ENCODE results near the gene SPRED2.

Gene SPRED2

DNA sequence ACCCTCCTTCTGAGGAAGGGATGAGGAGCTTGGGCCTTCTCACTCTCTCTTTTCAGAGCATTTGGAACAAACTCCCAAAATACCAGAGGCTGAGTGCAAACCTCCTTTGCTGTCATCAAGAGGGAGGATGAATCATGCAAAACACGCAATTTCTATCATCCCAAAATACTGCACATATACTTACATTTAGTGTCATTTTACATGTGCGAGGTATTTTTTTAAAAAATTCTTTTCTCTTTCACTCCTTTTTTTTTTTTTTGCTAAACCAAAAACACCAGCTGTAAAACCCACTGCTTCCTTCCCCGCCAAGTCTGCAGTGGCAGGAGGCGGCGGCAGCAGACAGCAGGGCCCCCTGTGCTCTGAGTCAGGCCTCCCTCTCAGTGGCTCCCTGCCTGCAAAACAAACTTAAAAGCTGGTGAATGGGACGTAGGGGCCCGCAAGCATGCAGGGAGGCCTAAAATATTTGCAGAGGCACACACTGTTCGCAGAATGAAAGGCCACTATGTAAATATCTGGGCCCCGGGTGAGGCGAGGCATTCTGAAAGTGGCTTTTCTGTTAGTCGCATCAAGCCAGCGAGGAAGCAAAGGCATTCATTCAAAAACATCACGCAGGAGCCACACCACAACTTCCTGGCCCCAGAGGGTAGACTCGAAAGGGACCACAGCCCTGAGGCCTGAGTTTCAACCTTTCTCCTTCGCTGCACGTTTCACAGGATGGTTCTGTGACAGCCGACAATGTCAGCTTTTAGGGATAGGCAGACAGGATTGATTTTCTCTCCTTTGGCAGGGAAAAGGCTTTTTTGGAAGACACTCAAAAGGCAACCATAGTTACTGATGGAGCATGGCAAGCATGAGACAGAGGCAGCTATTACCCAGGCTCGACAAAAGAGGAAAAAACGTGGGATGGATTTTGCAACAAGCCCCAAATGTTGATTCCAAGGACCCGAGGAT, 131.4 kb downstream of the SPRED2 start:
- peak; percentile 74 for DNase-seq (ENCODE audit: insufficient read length)
- TF ChIP-seq TAF1 (IDR thresholded peaks at IDR 0.05; ENCODE audit: borderline replicate concordance, low read depth, low read length): no peak
- 0 out of 2 replicates have a peak, but pooled peaks have one; percentile 35 for TF ChIP-seq POLR2A (IDR thresholded peaks at IDR 0.05; ENCODE audit: low read depth, low read length)
- FAIRE-seq: peak; percentile 84

DNA sequence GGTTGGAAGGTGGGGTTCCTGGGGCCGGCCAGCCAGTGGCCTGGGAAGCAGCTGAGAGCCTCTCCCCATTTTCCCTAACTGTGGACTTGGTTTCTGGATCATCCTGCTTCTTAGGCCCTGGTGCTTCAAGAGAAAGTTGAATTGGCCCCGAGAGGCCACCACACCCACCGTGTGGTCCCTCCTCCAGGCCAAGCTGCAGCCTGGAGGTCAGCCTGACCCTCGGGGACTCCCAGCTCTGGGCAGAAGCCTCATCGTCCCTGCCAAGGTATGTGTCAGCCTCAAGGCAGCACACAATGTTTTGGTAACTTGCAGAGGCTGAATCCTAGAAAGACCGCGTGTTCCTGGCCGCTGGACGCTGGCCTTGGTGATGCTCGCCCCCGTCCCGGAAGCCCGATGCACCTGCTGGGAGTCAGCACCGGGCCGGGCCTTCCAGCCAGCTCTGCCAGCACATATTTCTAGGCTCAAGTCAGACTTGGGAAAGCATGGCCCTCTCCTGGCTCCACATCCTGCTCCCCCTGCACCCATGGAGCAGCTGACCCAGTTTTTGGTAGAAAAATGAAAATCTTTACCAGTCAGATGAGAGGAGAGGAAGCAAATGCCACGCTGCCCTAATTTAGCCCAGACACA, 132.2 kb downstream of the SPRED2 start:
- no peak for FAIRE-seq
- no peak for DNase-seq (ENCODE audit: insufficient read length)
- no peak for TF ChIP-seq TAF1 (IDR thresholded peaks at IDR 0.05; ENCODE audit: borderline replicate concordance, low read depth, low read length)
- no peak for TF ChIP-seq POLR2A (IDR thresholded peaks at IDR 0.05; ENCODE audit: low read depth, low read length)
- TF ChIP-seq POLR2AphosphoS5 (IDR thresholded peaks at IDR 0.05; ENCODE audit: low read depth, low read length): no peak

DNA sequence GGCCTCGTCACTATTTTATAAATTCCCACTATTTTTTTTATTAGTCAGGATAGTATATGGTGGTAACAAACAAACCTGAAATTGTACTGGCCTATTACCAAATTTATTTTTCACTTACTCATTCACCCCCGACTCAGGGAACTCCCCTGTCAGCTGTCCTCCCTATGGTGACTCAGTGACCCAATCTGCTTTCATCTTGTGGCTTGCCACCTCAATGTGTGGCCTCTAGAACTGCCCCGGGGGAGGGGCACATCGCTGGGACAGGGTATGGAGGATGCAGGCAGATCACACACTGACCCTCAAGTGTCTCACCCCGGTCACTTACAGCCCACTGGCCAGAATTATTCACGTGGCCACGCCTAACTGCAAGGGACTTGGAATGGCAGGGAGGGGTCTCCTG, 133.2 kb downstream of the SPRED2 start:
- TF ChIP-seq POLR2A (IDR thresholded peaks at IDR 0.05; ENCODE audit: low read depth, low read length): no peak
- no peak for TF ChIP-seq POLR2AphosphoS5 (IDR thresholded peaks at IDR 0.05; ENCODE audit: low read depth, low read length)
- no peak for TF ChIP-seq TAF1 (IDR thresholded peaks at IDR 0.05; ENCODE audit: borderline replicate concordance, low read depth, low read length)
- DNase-seq (ENCODE audit: insufficient read length): no peak
- FAIRE-seq: no peak

DNA sequence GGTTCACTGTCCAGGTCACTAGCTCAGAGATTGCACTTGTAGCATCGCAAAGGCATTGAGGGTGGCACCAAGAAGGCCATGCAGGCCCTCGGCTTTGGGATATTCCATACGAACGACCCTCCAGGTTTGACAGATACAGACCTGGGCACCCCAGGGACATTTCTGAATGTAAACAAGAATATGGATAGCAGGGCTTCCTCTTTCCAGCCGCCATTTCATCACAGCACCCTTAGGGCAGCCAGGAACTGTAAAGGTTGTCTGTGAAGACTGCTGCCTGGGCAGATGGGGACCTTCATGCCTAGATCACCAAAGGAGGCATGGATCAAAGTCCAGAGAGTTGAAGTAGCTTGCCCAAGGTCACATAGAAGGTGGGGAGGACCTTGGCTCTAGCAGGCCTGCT, 134.3 kb downstream of the SPRED2 start:
- FAIRE-seq (no peak), DNase-seq (ENCODE audit: insufficient read length) (no peak)
- TF ChIP-seq POLR2AphosphoS5 (IDR thresholded peaks at IDR 0.05; ENCODE audit: low read depth, low read length): no peak
- TF ChIP-seq TAF1 (IDR thresholded peaks at IDR 0.05; ENCODE audit: borderline replicate concordance, low read depth, low read length): no peak
- no peak for TF ChIP-seq POLR2A (IDR thresholded peaks at IDR 0.05; ENCODE audit: low read depth, low read length)

DNA sequence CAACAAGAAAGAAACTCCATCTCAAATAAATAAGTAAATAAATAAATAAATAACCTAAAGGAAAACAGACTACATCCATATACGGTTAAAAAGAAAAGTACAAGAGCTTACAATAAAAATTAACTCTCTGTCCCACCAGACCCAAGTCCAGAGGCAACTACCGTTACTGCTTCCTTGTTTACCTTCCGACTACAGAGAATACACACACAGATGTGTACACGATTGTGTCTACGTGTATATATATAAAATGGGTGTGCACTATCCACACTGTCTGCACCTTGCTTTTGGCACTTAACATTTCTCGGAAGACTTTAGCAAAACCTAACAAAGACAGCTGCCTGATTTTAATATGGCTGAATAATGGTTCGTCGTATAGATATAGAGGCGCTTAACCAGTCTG, 134.9 kb downstream of the SPRED2 start:
- no peak for TF ChIP-seq TAF1 (IDR thresholded peaks at IDR 0.05; ENCODE audit: borderline replicate concordance, low read depth, low read length)
- TF ChIP-seq POLR2AphosphoS5 (IDR thresholded peaks at IDR 0.05; ENCODE audit: low read depth, low read length): no peak
- no peak for TF ChIP-seq POLR2A (IDR thresholded peaks at IDR 0.05; ENCODE audit: low read depth, low read length)
- FAIRE-seq (no peak), DNase-seq (ENCODE audit: insufficient read length) (no peak)

DNA sequence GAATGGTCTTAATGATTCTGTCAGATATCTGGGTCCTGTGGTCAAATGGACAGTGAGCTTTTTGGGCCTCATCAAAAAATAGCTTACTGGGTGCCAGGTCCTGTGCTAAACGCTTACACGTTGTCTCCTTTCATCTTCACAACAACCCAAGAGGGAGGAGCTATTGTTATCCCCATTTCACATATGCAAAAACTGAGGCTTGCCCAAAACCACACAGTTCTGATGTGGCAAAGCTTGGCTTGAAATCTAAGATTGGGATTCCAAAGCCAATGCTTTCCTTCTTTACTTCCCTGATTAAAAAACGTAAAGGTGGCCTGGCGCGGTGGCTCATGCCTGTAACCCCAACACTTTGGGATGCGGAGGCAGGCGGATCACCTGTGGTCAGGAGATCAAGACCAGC, 135.4 kb downstream of the SPRED2 start:
- TF ChIP-seq POLR2A (IDR thresholded peaks at IDR 0.05; ENCODE audit: low read depth, low read length): no peak
- TF ChIP-seq POLR2AphosphoS5 (IDR thresholded peaks at IDR 0.05; ENCODE audit: low read depth, low read length): no peak
- TF ChIP-seq TAF1 (IDR thresholded peaks at IDR 0.05; ENCODE audit: borderline replicate concordance, low read depth, low read length): no peak
- DNase-seq (ENCODE audit: insufficient read length) (no peak), FAIRE-seq (no peak)

DNA sequence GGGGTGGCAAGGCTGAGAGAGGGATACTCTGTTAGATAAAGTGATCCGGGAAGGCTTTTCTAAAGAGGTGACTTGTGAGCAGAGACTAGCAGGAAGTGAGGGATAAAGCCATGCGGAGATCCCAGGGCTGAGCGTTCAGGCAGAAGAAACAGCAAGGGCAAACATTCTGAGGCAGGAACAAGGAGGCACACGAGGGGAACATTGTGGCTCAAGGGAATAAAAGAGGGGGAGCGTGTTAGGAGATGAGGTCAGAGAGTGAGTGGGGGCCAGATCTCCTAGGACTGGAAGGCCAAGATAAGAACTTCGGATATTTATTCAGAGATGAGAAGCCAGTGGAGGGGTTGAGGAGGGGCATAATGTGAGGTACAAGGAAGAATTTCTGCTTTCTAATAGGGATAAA, 137.7 kb downstream of the SPRED2 start:
- DNase-seq (ENCODE audit: insufficient read length) (no peak), FAIRE-seq (no peak)
- TF ChIP-seq POLR2A (IDR thresholded peaks at IDR 0.05; ENCODE audit: low read depth, low read length): no peak

DNA sequence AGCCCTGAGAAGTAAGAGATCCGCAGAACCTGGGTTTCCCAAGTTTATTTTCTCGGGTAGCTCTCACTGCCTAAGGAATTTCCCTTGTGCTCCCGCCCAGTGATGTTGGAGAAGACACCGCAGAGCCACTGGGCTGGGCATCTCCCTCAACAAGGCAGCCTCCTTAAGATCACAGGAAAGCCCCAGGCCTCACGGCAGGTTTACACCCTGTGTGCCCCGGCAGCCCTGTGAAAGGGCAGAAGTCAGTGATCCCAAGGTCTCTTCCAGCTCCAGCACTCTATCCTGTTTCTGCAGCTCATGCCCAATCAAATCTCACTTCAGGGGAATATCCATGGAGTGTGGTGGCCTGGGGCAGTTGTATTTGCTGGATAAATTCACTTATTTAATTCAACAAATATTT, 138.3 kb downstream of the SPRED2 start:
- FAIRE-seq (no peak), DNase-seq (ENCODE audit: insufficient read length) (no peak)
- no peak for TF ChIP-seq TAF1 (IDR thresholded peaks at IDR 0.05; ENCODE audit: borderline replicate concordance, low read depth, low read length)
- no peak for TF ChIP-seq POLR2AphosphoS5 (IDR thresholded peaks at IDR 0.05; ENCODE audit: low read depth, low read length)
- no peak for TF ChIP-seq POLR2A (IDR thresholded peaks at IDR 0.05; ENCODE audit: low read depth, low read length)

DNA sequence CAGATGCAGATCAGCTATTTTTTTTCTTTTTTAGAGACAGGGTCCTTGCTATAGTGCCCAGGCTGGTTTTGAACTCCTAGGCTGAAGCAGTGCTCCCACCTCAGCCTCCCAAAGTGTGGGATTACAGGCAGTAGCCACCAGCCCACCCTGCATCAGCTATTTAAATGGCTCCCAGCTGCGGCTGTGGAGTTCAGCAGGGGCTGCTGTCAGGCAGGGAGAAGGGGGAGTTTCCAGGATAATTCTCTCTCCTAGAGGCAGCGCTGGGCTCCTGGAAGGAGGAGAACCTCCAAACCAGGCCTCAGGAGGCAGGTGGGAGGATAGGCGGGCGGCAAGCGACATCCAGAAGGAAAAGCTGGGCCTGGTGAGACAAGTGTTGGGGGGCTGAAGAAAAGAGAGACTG, 139.0 kb downstream of the SPRED2 start:
- DNase-seq (ENCODE audit: insufficient read length) (no peak), FAIRE-seq (no peak)
- no peak for TF ChIP-seq POLR2AphosphoS5 (IDR thresholded peaks at IDR 0.05; ENCODE audit: low read depth, low read length)
- TF ChIP-seq TAF1 (IDR thresholded peaks at IDR 0.05; ENCODE audit: borderline replicate concordance, low read depth, low read length): no peak
- TF ChIP-seq POLR2A (IDR thresholded peaks at IDR 0.05; ENCODE audit: low read depth, low read length): no peak

DNA sequence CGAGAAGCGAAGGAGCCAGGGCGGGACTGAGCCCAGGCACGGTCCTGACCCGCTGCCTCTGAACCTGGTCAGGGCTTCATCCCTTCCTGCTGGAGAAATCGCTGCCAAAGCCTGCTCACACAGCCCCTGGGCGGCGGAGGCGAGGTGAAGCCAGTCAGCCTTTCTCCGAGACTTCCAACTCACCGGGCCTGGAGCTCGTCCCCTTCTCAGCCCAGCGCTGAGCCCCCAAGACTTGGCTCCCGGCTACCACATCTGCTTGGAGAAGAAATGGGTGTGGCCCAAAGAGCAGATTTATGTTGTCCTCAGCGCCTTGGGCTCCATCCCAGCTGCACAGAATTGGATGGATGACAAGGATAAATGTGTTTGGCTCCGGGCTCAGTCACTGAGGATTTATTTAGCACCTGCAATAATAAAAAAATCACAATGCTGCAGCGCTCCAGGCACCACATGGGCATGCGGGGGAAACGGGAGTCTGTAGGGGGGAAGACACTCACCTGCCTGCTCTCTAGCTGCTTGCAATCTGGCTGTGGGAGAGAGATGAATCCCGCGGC, 139.9 kb downstream of the SPRED2 start:
- FAIRE-seq (no peak), DNase-seq (ENCODE audit: insufficient read length) (no peak)
- no peak for TF ChIP-seq TAF1 (IDR thresholded peaks at IDR 0.05; ENCODE audit: borderline replicate concordance, low read depth, low read length)
- no peak for TF ChIP-seq POLR2A (IDR thresholded peaks at IDR 0.05; ENCODE audit: low read depth, low read length)
- TF ChIP-seq POLR2AphosphoS5 (IDR thresholded peaks at IDR 0.05; ENCODE audit: low read depth, low read length): no peak

DNA sequence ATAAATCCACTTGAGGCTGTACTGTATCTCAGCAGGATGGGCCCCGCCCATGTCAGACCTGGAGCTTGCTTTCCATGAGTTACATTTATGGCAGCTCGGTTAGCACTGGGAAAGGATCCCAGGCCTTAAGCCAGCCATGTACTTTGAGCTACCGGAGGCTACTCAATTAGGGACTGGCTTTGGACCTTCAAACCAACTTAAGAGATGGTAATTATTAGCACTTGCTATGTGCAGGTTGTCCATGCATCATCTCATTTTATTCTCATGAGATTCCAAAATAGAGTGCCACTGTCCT, 140.3 kb downstream of the SPRED2 start:
- DNase-seq (ENCODE audit: insufficient read length): no peak
- FAIRE-seq: no peak
- TF ChIP-seq POLR2A (IDR thresholded peaks at IDR 0.05; ENCODE audit: low read depth, low read length) (no peak), POLR2AphosphoS5 (IDR thresholded peaks at IDR 0.05; ENCODE audit: low read depth, low read length) (no peak), TAF1 (IDR thresholded peaks at IDR 0.05; ENCODE audit: borderline replicate concordance, low read depth, low read length) (no peak)
